Lower leg skin (tissue), 3 donors: Measurements from ENCODE around the gene CEP135.

ENCODE experiments used
- POLR2A ChIP-seq, 2 donors: fragments of 450-650 bp; IDR thresholded peaks; one replicate each; pipeline ENCODE4 v1.6.1; 2016 to 2017; ENCODE audit warnings: antibody characterized with exemption in 2 of 2, mild to moderate bottlenecking in 1 of 2, moderate library complexity in 1 of 2
- TF ChIP-seq, protein P1 (sequence below), 3 donors: fragments of 450-650 bp; IDR thresholded peaks; one replicate each; pipeline ENCODE4 v1.5.1; 2016; ENCODE audit warnings: antibody characterized with exemption in 3 of 3, mild to moderate bottlenecking in 3 of 3, moderate library complexity in 2 of 3

DNA sequence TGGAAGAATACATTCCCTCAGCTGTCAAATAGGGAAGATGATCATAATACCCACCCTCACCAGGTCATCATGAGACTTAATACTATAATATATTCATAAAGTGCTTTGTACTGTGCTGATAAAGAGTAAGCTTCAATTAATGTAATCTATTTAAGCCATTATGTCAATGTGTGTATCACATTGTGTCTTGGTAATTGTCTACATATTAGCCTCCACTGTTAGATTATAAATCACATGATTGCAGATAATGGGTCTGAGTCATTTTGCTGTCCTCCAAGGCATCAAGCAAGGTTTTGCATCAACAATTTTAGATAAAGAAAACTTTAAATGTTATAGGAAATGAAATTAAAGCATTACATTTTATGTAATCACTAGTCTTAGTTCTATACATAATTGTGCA lies 45.2 kb upstream of the CEP135 start:
- TF ChIP-seq, protein P1, sequence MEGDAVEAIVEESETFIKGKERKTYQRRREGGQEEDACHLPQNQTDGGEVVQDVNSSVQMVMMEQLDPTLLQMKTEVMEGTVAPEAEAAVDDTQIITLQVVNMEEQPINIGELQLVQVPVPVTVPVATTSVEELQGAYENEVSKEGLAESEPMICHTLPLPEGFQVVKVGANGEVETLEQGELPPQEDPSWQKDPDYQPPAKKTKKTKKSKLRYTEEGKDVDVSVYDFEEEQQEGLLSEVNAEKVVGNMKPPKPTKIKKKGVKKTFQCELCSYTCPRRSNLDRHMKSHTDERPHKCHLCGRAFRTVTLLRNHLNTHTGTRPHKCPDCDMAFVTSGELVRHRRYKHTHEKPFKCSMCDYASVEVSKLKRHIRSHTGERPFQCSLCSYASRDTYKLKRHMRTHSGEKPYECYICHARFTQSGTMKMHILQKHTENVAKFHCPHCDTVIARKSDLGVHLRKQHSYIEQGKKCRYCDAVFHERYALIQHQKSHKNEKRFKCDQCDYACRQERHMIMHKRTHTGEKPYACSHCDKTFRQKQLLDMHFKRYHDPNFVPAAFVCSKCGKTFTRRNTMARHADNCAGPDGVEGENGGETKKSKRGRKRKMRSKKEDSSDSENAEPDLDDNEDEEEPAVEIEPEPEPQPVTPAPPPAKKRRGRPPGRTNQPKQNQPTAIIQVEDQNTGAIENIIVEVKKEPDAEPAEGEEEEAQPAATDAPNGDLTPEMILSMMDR (IDR thresholded peaks at IDR 0.05), result no peak
- TF ChIP-seq POLR2A (IDR thresholded peaks at IDR 0.05), result no peak
